Activated CD4-positive, alpha-beta T cell treated with anti-CD3 and anti-CD28 coated beads, Interleukin-2, amount 10 ng/mL, durations not matched to agents 7 days and 5 days (primary cell): ENCODE measurements around the gene ZNF385B. TPM values are rescaled to one million over a fixed set of nuclear protein-coding genes. Genes with fewer than 3 reads are reported as not detected.
"Not testable (repeated sequence)": the region's sequence is repeated elsewhere in the genome, so short reads cannot be mapped to it uniquely, and the experiment has no call there.

Experiments
- CTCF ChIA-PET: fragments of 350-600 bp; sonication (Branson Sonifier 250); formaldehyde crosslinking; loops from one replicate; lab custom pipeline; 2021; ENCODE audit warnings: antibody characterized with exemption; lab: Charles Lee
- POLR2A ChIA-PET: fragments of 350-600 bp; sonication (Branson Sonifier 250); formaldehyde crosslinking; loops from one replicate; lab custom pipeline; 2021; ENCODE audit warnings: antibody characterized with exemption; lab: Charles Lee
- DNase-seq: peaks from one replicate; pipeline ENCODE4 v3.0.0-alpha.2; 2020
- H3K27ac Mint-ChIP-seq: one replicate; pipeline ENCODE4 v1.8.0; 2021; ENCODE audit warnings: mild to moderate bottlenecking, moderate library complexity, mixed read lengths
- H3K27me3 Mint-ChIP-seq: one replicate; pipeline ENCODE4 v1.8.0; 2021; ENCODE audit warnings: mixed read lengths
- H3K36me3 Mint-ChIP-seq: one replicate; pipeline ENCODE4 v1.8.0; 2021; ENCODE audit warnings: low read depth, mixed read lengths
- H3K4me1 Mint-ChIP-seq: one replicate; pipeline ENCODE4 v1.8.0; 2021; ENCODE audit warnings: mixed read lengths
- H3K4me3 Mint-ChIP-seq: one replicate; pipeline ENCODE4 v1.8.0; 2021; ENCODE audit warnings: mild to moderate bottlenecking, moderate library complexity, mixed read lengths
- H3K9me3 Mint-ChIP-seq: one replicate; pipeline ENCODE4 v1.8.0; 2021; ENCODE audit warnings: mixed read lengths
- total RNA-seq, 2 experiments: library from RNA; stranded (reverse); gene quantifications; one replicate each; pipeline ENCODE4 v1.2.3, GENCODE V29; 2021

The ZNF385B gene
- total RNA-seq, 2 experiments from 2014 or later = not detected

DNA sequence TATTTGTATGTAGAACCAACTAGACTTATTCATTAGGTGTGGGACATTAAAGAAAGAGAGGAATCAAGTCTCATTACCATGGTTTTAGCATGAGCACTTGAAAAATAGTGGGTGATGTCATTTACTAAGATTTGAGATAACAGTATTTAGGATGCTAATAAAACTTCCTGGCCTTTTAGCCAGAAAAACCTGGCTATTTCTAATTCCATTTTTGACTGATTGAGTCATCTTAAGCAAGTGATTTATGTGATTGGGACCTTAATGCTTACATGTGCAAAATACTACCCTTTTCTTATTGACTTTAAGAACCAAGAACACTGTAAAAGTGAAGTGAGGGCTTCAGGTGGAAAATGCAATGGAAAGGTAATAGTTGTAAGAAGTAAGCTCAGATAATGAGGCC lies 400.0 kb downstream of the ZNF385B start:
- no peak overlapping the region for H3K4me3 Mint-ChIP-seq
- CTCF ChIA-PET = interaction anchor here (1.3 kb wide), 1 partner anchor 9 kb away, joined by 4 read pairs; no protein-coding TSS in a partner anchor
- H3K27ac Mint-ChIP-seq = no peak overlapping the region
- no peaks in the 10 kb centered on the region for H3K4me1 Mint-ChIP-seq
- H3K36me3 Mint-ChIP-seq = no peaks in the 10 kb centered on the region
- H3K9me3 Mint-ChIP-seq = peaks cover 3% of the 10 kb centered on the region
- DNase-seq = no peak
- POLR2A ChIA-PET = no interaction called here
- no peaks in the 10 kb centered on the region for H3K27me3 Mint-ChIP-seq

- no peaks in the 10 kb centered on the region for H3K4me1 Mint-ChIP-seq
- ChIA-PET CTCF (interaction anchor here (0.7 kb wide), 1 partner anchor 25 kb away, joined by 3 read pairs; no protein-coding TSS in a partner anchor), POLR2A (no interaction called here)
- H3K4me3 Mint-ChIP-seq = no peak overlapping the region
- H3K36me3 Mint-ChIP-seq = no peaks in the 10 kb centered on the region
- H3K9me3 Mint-ChIP-seq = peaks cover 3% of the 10 kb centered on the region
- no peak overlapping the region for H3K27ac Mint-ChIP-seq
- no peak for DNase-seq
- no peaks in the 10 kb centered on the region for H3K27me3 Mint-ChIP-seq
Observed at GRCh38 chr2:179460181-179460929, 401.1 kb downstream of the ZNF385B start.

DNA sequence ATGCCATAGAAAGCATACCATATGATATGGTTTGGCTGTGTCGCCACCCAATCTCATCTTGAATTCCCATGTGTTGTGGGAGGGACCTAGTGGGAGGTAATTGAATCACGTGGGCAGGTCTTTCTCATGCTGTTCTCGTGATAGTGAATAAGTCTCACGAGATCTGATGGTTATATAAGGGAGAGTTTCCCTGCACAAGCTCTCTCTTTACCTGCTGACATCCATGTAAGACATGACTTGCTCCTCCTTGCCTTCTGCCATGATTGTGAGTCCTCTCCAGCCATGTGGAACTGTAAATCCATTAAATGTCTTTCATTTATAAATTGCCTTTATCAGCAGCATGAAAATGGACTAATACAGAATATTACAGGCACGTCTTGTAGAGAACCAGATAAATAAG lies 403.3 kb downstream of the ZNF385B start:
- POLR2A ChIA-PET, H3K27me3 Mint-ChIP-seq, H3K36me3 Mint-ChIP-seq, H3K4me3 Mint-ChIP-seq, CTCF ChIA-PET, DNase-seq, H3K27ac Mint-ChIP-seq, H3K4me1 Mint-ChIP-seq, H3K9me3 Mint-ChIP-seq: not testable (repeated sequence)

GRCh38 chr2:179455824-179456223 lies 405.6 kb downstream of the ZNF385B start:
- no peak overlapping the region for H3K4me3 Mint-ChIP-seq
- H3K4me1 Mint-ChIP-seq = no peaks in the 10 kb centered on the region
- peaks cover 3% of the 10 kb centered on the region for H3K9me3 Mint-ChIP-seq
- no peaks in the 10 kb centered on the region for H3K27me3 Mint-ChIP-seq
- no peak for DNase-seq
- no peak overlapping the region for H3K27ac Mint-ChIP-seq
- ChIA-PET POLR2A (no interaction called here), CTCF (interaction anchor here (0.7 kb wide), 2 partner anchors 37 to 1467 kb away, joined by 3 to 4 read pairs; no protein-coding TSS in a partner anchor)
- H3K36me3 Mint-ChIP-seq = no peaks in the 10 kb centered on the region

GRCh38 chr2:179455172-179455524 lies 406.3 kb downstream of the ZNF385B start:
- POLR2A ChIA-PET = no interaction called here

GRCh38 chr2:179454443-179455171 lies 406.8 kb downstream of the ZNF385B start:
- no peaks in the 10 kb centered on the region for H3K4me1 Mint-ChIP-seq
- H3K9me3 Mint-ChIP-seq = peaks cover 3% of the 10 kb centered on the region
- H3K27ac Mint-ChIP-seq = no peak overlapping the region
- CTCF ChIA-PET = no interaction called here
- POLR2A ChIA-PET = no interaction called here
- no peak for DNase-seq
- H3K4me3 Mint-ChIP-seq = no peak overlapping the region
- H3K36me3 Mint-ChIP-seq = no peaks in the 10 kb centered on the region
- no peaks in the 10 kb centered on the region for H3K27me3 Mint-ChIP-seq

More at GRCh38 chr2:179455172-179455524, 406.3 kb downstream of the ZNF385B start:
- Mint-ChIP-seq H3K27me3 (no peaks in the 10 kb centered on the region), H3K9me3 (peaks cover 3% of the 10 kb centered on the region), H3K27ac (no peak overlapping the region), H3K4me1 (no peaks in the 10 kb centered on the region), H3K4me3 (no peak overlapping the region), H3K36me3 (no peaks in the 10 kb centered on the region)
- DNase-seq = no peak
- CTCF ChIA-PET = interaction anchor here (0.7 kb wide), 2 partner anchors 38 to 1466 kb away, joined by 3 to 4 read pairs; no protein-coding TSS in a partner anchor

- Mint-ChIP-seq H3K27me3 (no peaks in the 10 kb centered on the region), H3K9me3 (no peaks in the 10 kb centered on the region), H3K27ac (no peak overlapping the region), H3K36me3 (no peaks in the 10 kb centered on the region), H3K4me1 (no peaks in the 10 kb centered on the region), H3K4me3 (no peak overlapping the region)
- CTCF ChIA-PET = no interaction called here
- no peak for DNase-seq
- POLR2A ChIA-PET = no interaction called here
Observed at GRCh38 chr2:179449010-179449409, 412.4 kb downstream of the ZNF385B start.

- DNase-seq = no peak
- Mint-ChIP-seq H3K9me3 (no peaks in the 10 kb centered on the region), H3K27me3 (peaks cover 3% of the 10 kb centered on the region), H3K36me3 (no peaks in the 10 kb centered on the region), H3K4me3 (no peak overlapping the region), H3K4me1 (no peaks in the 10 kb centered on the region), H3K27ac (no peak overlapping the region)
- ChIA-PET POLR2A (no interaction called here), CTCF (no interaction called here)
Observed at GRCh38 chr2:179447839-179448447, 413.5 kb downstream of the ZNF385B start.

- H3K27me3 Mint-ChIP-seq = peaks cover 9% of the 10 kb centered on the region
- no peaks in the 10 kb centered on the region for H3K4me1 Mint-ChIP-seq
- POLR2A ChIA-PET = no interaction called here
- H3K9me3 Mint-ChIP-seq = no peaks in the 10 kb centered on the region
- no peak overlapping the region for H3K4me3 Mint-ChIP-seq
- CTCF ChIA-PET = no interaction called here
- no peaks in the 10 kb centered on the region for H3K36me3 Mint-ChIP-seq
- DNase-seq = no peak
- H3K27ac Mint-ChIP-seq = no peak overlapping the region
Observed at GRCh38 chr2:179447421-179447820, 414.0 kb downstream of the ZNF385B start.

DNA sequence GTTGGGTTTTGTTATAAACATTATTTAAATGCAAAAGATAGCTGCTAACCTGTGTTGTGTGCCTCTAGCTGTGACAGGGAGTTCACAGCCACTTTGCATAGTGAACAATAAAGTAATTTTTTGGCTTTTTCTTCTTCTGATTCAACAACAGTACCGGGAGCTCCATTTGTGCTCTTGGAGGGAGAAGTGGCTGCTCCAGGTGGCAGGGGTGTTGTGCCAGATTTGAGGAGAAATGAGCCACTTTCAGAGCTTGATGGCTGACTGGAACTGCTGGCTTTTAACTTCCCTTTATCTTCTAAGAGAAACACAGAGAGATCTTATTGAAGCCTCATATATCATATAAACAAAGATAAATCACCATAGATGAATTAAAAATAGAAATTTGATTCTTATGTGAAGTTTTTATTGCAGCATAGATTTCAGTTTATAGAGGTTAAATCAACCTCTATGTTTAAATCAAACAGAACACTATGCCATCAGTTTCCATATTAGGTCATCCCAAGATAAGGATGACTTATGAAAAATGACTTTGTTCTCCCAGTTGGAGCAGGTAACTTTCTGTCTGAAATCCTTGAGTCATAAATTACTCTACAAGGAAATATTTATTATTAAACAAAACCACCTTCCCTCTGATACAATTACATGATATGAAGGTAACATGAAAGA lies 414.8 kb downstream of the ZNF385B start:
- no peak for DNase-seq
- ChIA-PET POLR2A (no interaction called here), CTCF (no interaction called here)
- Mint-ChIP-seq H3K27me3 (peaks cover 10% of the 10 kb centered on the region), H3K4me1 (no peaks in the 10 kb centered on the region), H3K9me3 (no peaks in the 10 kb centered on the region), H3K4me3 (no peak overlapping the region), H3K27ac (no peak overlapping the region), H3K36me3 (no peaks in the 10 kb centered on the region)

DNA sequence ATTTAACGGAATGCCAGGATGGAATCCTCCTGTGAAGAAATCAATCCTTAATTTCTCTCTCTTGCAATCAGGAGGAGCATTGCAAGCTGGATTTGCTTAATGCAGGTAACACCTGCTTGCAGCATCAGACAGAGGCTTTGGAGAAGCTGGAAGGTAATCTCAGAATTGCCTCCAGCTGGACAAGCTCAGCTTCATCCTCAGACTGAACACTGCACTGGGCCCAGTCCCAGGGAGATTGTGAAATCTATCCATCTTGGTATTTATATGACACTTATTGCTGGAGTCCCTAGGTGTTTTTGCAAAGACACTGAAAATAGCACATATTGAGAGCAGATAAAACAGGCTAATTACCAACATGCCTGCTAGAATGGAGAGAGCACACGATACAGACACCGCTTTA lies 417.4 kb downstream of the ZNF385B start:
- ChIA-PET POLR2A (no interaction called here), CTCF (no interaction called here)
- Mint-ChIP-seq H3K9me3 (no peaks in the 10 kb centered on the region), H3K36me3 (no peaks in the 10 kb centered on the region), H3K27me3 (peaks cover 18% of the 10 kb centered on the region), H3K4me1 (no peaks in the 10 kb centered on the region), H3K4me3 (no peak overlapping the region), H3K27ac (no peak overlapping the region)
- no peak for DNase-seq

DNA sequence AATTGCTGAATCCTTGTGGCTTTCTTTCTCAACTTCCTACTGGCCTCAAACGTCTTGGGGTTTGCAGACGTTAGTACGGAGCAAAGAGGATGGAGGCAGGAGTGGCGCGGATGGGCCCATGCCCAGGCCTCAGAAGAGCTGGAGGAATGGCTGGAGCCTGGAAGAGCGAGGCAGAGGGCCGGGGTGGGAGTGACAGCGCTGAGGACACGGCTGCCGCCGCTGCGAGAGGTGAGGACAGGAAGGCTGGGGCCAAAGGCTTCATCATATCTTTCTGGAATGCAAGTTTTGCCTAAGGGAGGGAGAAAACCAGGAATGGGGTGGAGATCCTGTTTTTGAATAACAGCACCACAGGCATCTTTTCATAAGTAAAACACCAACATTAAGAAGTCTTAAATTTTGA lies 418.2 kb downstream of the ZNF385B start:
- no peaks in the 10 kb centered on the region for H3K36me3 Mint-ChIP-seq
- no peak overlapping the region for H3K27ac Mint-ChIP-seq
- DNase-seq = no peak
- H3K4me3 Mint-ChIP-seq = no peak overlapping the region
- no peaks in the 10 kb centered on the region for H3K4me1 Mint-ChIP-seq
- ChIA-PET CTCF (no interaction called here), POLR2A (no interaction called here)
- H3K27me3 Mint-ChIP-seq = peaks cover 19% of the 10 kb centered on the region
- H3K9me3 Mint-ChIP-seq = no peaks in the 10 kb centered on the region

DNA sequence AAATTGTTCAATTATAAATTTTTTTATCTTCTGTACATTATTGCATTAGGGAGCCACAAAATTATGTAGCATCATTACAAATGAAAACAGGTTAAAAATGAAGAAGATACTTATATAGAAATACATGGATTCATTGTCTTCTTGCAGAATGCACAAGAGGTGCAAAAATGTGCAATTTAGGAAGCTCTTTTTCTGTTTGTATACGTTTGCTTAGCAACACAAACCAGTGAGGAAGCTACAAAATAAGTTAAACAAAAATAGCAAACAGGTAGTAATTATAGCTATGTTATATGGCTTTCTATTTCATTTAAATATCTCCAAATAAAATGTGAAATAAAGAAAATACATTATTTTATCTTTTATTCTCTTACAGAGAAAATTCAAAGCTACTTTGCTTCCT lies 419.2 kb downstream of the ZNF385B start:
- H3K27me3 Mint-ChIP-seq = peaks cover 19% of the 10 kb centered on the region
- H3K9me3 Mint-ChIP-seq = no peaks in the 10 kb centered on the region
- no peaks in the 10 kb centered on the region for H3K36me3 Mint-ChIP-seq
- DNase-seq = no peak
- CTCF ChIA-PET = no interaction called here
- no peak overlapping the region for H3K27ac Mint-ChIP-seq
- no peaks in the 10 kb centered on the region for H3K4me1 Mint-ChIP-seq
- POLR2A ChIA-PET = no interaction called here
- H3K4me3 Mint-ChIP-seq = no peak overlapping the region
